Hematopoietic multipotent progenitor cell treated with erythropoietin and hydrocortisone succinate and interleukin-3 and kit ligand, for 6 days (in vitro differentiated cells): ENCODE measurements around the gene PRELID2.
"Not testable (repeated sequence)": the region's sequence is repeated elsewhere in the genome, so short reads cannot be mapped to it uniquely, and the experiment has no call there.

Source experiments
- DNase-seq: peaks from one replicate; pipeline ENCODE4 v3.0.0-alpha.2; 2015

Gene PRELID2

GRCh38 chr5:145834917-145835847, at the start of gene PRELID2:
TSS of gene PRELID2 (minus strand) at chr5:145835342. CDS start at chr5:145835251, 91 bp downstream.
- peak; percentile 98 for DNase-seq

- no peak for DNase-seq
Observed at GRCh38 chr5:145874765-145875164, 39.6 kb upstream of the PRELID2 start.

DNA sequence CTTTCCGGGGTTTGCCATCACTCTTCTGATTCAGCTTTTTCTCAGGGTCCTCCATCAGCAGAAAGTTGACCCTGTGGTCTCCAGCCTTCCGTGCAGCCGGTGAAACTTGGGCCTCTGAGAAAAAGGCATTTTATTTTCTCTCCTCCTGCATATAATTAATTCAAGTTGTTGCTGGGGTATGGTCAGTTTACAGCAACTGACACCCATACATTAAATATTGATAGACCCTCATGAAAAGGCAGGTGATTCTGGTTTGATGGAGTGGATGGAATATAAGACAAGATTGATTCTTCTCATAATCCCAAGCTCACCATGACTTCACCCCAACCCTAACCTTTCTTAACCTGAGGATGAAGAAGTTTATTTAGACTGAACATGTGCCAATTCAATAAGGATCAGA, 37.8 kb upstream of the PRELID2 start, which contains the start of gene GRXCR2:
GRXCR2 (minus strand) TSS at position 101 of the 400 bp plus-strand sequence; CDS start at position 55, 46 bp downstream.
- no peak for DNase-seq

- no peak for DNase-seq
Observed at GRCh38 chr5:145872486-145872885, 37.3 kb upstream of the PRELID2 start.

DNA sequence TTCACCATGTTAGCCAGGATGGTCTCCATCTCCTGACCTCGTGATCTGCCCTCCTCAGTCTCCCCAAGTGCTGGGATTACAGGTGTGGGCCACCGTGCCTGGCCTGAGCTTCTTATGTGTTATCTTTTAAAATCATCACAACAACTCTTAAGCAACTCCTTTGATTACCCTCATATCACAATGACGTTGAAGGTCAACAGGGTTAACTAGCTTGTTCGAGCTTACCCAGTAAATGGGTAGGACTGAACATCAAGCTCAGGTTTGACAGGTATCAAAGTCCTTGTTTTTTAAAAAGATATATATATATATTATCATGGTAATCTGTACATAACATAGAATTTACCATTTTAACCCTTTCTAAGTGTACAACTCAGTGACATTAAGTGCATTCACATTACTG, 34.6 kb upstream of the PRELID2 start:
- no peak for DNase-seq

GRCh38 chr5:145867806-145868205, 32.7 kb upstream of the PRELID2 start:
- DNase-seq = no peak

- DNase-seq = not testable (repeated sequence)
Observed at GRCh38 chr5:145864432-145864831, 29.3 kb upstream of the PRELID2 start.

GRCh38 chr5:145863003-145863402, 27.9 kb upstream of the PRELID2 start:
- no peak for DNase-seq

- peak; percentile 66 for DNase-seq
Observed at GRCh38 chr5:145859897-145860296, 24.8 kb upstream of the PRELID2 start.

GRCh38 chr5:145859453-145859852, 24.3 kb upstream of the PRELID2 start:
- DNase-seq = no peak

DNA sequence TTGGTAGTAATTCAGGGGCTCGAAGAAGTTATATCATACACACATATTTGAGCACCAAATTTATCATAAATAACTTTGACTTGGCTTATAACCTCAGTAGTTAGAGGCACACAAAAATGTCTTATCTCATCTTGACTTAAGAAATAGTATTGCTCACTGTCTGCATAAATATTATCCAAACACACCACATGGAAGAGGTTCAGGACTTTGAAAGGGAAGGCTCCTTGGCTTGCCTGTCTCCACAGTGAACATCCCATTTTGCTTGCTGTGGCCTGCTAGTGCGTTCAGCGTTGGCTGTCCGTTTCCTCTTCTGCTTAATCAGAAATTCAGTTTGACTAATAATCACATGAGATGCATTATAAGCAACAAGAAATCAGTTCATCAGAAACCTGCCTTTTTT, 23.8 kb upstream of the PRELID2 start:
- peak; percentile 46 for DNase-seq

GRCh38 chr5:145856285-145856818, 21.2 kb upstream of the PRELID2 start:
- DNase-seq = peak; percentile 75

DNA sequence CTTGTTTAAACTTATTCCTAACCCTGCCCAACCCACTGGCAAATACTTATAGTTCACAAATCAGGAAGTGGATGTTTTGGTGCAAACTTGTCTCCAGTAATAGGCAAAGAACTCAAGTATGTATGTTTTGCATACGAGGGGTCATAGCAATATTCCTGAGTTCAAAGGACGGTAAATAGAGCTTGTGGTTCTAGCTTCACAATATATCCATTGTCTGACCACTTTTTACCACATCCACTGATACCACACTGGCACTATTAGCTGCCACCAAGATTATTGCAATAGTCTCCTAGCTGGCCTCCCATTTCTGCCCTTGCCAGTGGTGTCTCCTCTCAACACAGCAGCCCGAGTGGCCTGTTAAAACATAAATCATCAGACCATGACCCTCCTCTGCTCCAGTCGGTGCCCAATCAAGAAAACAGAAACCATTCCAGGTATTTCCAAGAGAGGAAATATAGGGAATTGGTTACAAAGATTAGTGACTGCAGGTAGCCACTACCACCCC, 20.7 kb upstream of the PRELID2 start:
- peak; percentile 55 for DNase-seq

GRCh38 chr5:145854651-145855258, 19.6 kb upstream of the PRELID2 start:
- peak; percentile 98 for DNase-seq

GRCh38 chr5:145853781-145854376, 18.7 kb upstream of the PRELID2 start:
- DNase-seq = peak; percentile 14

GRCh38 chr5:145852990-145853389, 17.8 kb upstream of the PRELID2 start:
- DNase-seq = no peak

DNA sequence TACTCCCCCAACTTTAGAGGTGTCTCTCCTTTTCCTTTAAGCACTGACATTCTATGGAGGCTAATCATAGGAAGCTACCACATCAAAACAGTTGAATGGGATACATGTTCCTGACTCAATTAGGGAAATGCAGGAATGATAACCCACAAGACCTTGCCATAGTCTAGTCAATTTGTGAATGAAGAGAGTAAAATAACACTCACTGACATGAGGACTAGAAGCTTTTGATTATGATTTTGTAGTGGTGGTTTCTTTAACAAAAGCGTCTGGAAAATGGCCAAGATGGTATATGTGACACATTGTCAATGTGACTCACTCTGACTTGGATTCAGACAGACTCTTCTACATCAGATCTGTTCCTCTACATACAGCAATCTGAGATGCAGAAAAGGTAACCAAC, 13.7 kb upstream of the PRELID2 start:
- DNase-seq = peak; percentile 62

GRCh38 chr5:145847499-145848497, 12.7 kb upstream of the PRELID2 start:
- DNase-seq = no peak

DNA sequence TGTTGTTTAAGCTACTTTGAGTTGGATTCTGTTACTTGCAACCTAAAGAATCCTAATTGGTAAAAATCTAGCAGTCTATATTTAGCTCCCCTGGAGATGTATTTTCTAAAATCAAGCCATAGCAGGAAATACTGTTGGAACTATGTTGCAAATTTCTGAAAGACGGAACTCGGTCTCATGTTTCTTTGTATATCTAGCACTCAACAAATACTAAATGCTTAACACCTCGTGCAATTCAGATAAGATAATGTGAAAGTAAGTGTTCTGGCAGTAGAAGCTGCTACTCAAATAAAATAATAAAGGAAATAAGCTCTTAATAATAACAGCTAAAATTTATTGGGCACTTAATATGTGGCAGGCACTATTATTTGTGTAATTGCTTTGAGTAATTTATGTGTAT, 10.9 kb upstream of the PRELID2 start:
- no peak for DNase-seq

DNA sequence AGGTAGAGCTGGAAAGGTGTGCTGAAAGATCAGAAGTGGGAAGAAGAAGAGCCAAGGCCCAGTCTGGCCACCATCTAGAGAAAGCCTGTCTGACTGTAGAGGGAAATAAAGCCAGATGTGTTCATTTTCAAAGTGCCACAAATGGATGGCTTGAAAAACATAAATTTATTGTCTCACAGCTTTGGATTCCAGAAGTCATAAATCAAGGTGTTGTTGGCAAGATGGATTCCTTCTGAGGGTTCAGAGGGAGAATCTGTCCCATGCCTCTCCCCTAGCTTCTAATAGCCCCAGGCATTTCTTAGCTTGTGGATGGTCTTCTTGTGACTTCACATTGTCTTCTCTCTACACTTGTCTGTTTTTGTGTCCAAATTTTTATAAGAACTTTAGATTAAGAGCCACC, 6.2 kb upstream of the PRELID2 start:
- DNase-seq = no peak

- DNase-seq = no peak
Observed at GRCh38 chr5:145840458-145841132, 5.5 kb upstream of the PRELID2 start.
